ENCODE measurements around the gene MTRF1L.

MTRF1L gene

DNA sequence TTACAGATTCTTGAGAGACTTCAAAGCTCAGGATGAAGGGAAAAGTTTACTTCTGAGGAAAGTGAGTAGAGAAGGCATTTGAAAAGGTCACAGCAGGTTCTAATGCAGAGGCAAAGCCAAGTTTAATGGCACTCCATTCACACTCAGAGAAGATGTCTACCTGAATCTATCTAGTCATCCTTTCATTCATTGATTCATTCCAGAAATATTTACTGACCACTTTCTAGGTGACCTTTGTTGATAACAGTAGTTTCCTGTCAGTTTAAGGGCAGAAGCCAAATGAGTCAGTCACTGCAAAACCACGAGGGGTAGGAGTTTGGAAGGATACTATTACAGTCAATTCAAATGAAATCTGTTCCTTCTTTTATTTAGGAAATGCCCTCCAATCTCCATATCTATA lies 50.5 kb downstream of the MTRF1L start:
- TF ChIP-seq CTCF (conservative IDR thresholded peaks at IDR 0.05; ENCODE audit: low read depth, low read length): no peak
- DNase-seq (ENCODE audit: low read depth): peak; percentile 72
- H3K4me3 ChIP-seq (ENCODE audit: low read depth, low read length): no peak overlapping the region

GRCh38 chr6:152950240-152950639 lies 52.3 kb downstream of the MTRF1L start:
- no peak for DNase-seq (ENCODE audit: low read depth)
- no peak overlapping the region for H3K4me3 ChIP-seq (ENCODE audit: low read depth, low read length)
- no peak for TF ChIP-seq CTCF (conservative IDR thresholded peaks at IDR 0.05; ENCODE audit: low read depth, low read length)

GRCh38 chr6:152948150-152948768 lies 54.2 kb downstream of the MTRF1L start:
- TF ChIP-seq CTCF (conservative IDR thresholded peaks at IDR 0.05; ENCODE audit: low read depth, low read length): peak; percentile 70
- no peak overlapping the region for H3K4me3 ChIP-seq (ENCODE audit: low read depth, low read length)
- DNase-seq (ENCODE audit: low read depth): peak; percentile 74

GRCh38 chr6:152946995-152947394 lies 55.5 kb downstream of the MTRF1L start:
- no peak for TF ChIP-seq CTCF (conservative IDR thresholded peaks at IDR 0.05; ENCODE audit: low read depth, low read length)
- H3K4me3 ChIP-seq (ENCODE audit: low read depth, low read length): no peak overlapping the region
- no peak for DNase-seq (ENCODE audit: low read depth)

- no peak for DNase-seq (ENCODE audit: low read depth)
- H3K4me3 ChIP-seq (ENCODE audit: low read depth, low read length): no peak overlapping the region
- no peak for TF ChIP-seq CTCF (conservative IDR thresholded peaks at IDR 0.05; ENCODE audit: low read depth, low read length)
These were observed 56.0 kb downstream of the MTRF1L start for GRCh38 chr6:152946484-152946883.

GRCh38 chr6:152943260-152943897 lies 59.1 kb downstream of the MTRF1L start:
- DNase-seq (ENCODE audit: low read depth): no peak
- TF ChIP-seq CTCF (conservative IDR thresholded peaks at IDR 0.05; ENCODE audit: low read depth, low read length): no peak

GRCh38 chr6:152942319-152942869 lies 60.1 kb downstream of the MTRF1L start:
- H3K4me3 ChIP-seq (ENCODE audit: low read depth, low read length): no peak overlapping the region
- TF ChIP-seq CTCF (conservative IDR thresholded peaks at IDR 0.05; ENCODE audit: low read depth, low read length): no peak

More at GRCh38 chr6:152943260-152943897, 59.1 kb downstream of the MTRF1L start:
- H3K4me3 ChIP-seq (ENCODE audit: low read depth, low read length): no peak overlapping the region

More at GRCh38 chr6:152942319-152942869, 60.1 kb downstream of the MTRF1L start:
- DNase-seq (ENCODE audit: low read depth): no peak

Measured in choroid plexus epithelial cell (primary cell).